CD8-positive, alpha-beta memory T cell (primary cell): ENCODE results near the gene LRRC74B. TPM values are rescaled to one million over a fixed set of nuclear protein-coding genes. Genes with fewer than 3 reads are reported as not detected.
"Not testable (repeated sequence)": the region's sequence is repeated elsewhere in the genome, so short reads cannot be mapped to it uniquely, and the experiment has no call there.

ENCODE experiments used
- CTCF ChIA-PET: fragments of 350-600 bp; sonication (Branson Sonifier 250); formaldehyde crosslinking; loops from one replicate; lab custom pipeline; 2021; ENCODE audit warnings: antibody characterized with exemption; lab: Charles Lee
- POLR2A ChIA-PET: fragments of 350-600 bp; sonication (Branson Sonifier 250); formaldehyde crosslinking; loops from one replicate; lab custom pipeline; 2021; ENCODE audit warnings: antibody characterized with exemption; lab: Charles Lee
- DNase-seq, 5 donors: peaks; one replicate each; pipeline versions ENCODE4 v3.0.0 to v3.0.0-alpha.2; 2020 to 2022; ENCODE audit warnings: mixed read lengths in 1 of 5
- H3K27ac ChIP-seq: one replicate; pipeline ENCODE4 v1.7.0; 2013; ENCODE audit warnings: low read depth, mild to moderate bottlenecking, low read length, moderate library complexity
- H3K27me3 ChIP-seq: 2 replicates; pipeline ENCODE4 v1.7.0; 2013; ENCODE audit warnings: low read length, mild to moderate bottlenecking; ENCODE audit not compliant: insufficient read depth, poor library complexity, severe bottlenecking
- H3K36me3 ChIP-seq: 2 replicates; pipeline ENCODE4 v1.7.0; 2013; ENCODE audit warnings: mild to moderate bottlenecking, low read length, moderate library complexity; ENCODE audit not compliant: insufficient read depth
- H3K4me1 ChIP-seq: 2 replicates; pipeline ENCODE4 v1.7.0; 2013; ENCODE audit warnings: mild to moderate bottlenecking, low read length, moderate library complexity; ENCODE audit not compliant: insufficient read depth
- H3K4me3 ChIP-seq: 2 replicates; pipeline ENCODE4 v1.7.0; 2013; ENCODE audit warnings: mild to moderate bottlenecking, low read length
- H3K9me3 ChIP-seq: 2 replicates; pipeline ENCODE4 v1.7.0; 2013; ENCODE audit warnings: mild to moderate bottlenecking, low read length
- H3K27ac Mint-ChIP-seq, 8 donors: one replicate each; pipeline ENCODE4 v1.8.0; 2020 to 2021; ENCODE audit warnings: mixed read lengths in 8 of 8, mild to moderate bottlenecking in 6 of 8, inconsistent platforms in 3 of 8, moderate library complexity in 3 of 8
- H3K27me3 Mint-ChIP-seq, 2 donors: one replicate each; pipeline ENCODE4 v1.8.0; 2020 to 2021; ENCODE audit warnings: mixed read lengths in 2 of 2, mild to moderate bottlenecking in 1 of 2, moderate library complexity in 1 of 2
- H3K36me3 Mint-ChIP-seq, 3 donors: one replicate each; pipeline ENCODE4 v1.8.0; 2020 to 2021; ENCODE audit warnings: mixed read lengths in 3 of 3, inconsistent platforms in 1 of 3, mild to moderate bottlenecking in 1 of 3
- H3K4me1 Mint-ChIP-seq, 3 donors: one replicate each; pipeline ENCODE4 v1.8.0; 2020 to 2021; ENCODE audit warnings: mixed read lengths in 3 of 3, inconsistent platforms in 1 of 3, mild to moderate bottlenecking in 1 of 3
- H3K4me3 Mint-ChIP-seq, 7 donors: one replicate each; pipeline ENCODE4 v1.8.0; 2020 to 2021; ENCODE audit warnings: mixed read lengths in 7 of 7, mild to moderate bottlenecking in 6 of 7, moderate library complexity in 4 of 7, inconsistent platforms in 2 of 7
- H3K9me3 Mint-ChIP-seq, 5 donors: one replicate each; pipeline ENCODE4 v1.8.0; 2020 to 2022; ENCODE audit warnings: mixed read lengths in 5 of 5, mild to moderate bottlenecking in 3 of 5, moderate library complexity in 2 of 5, inconsistent platforms in 1 of 5
- polyA plus RNA-seq: library from polyadenylated mRNA; unstranded; fragments of 300-500 nt; fragmentation: Illumina TruSeq; gene quantifications from one replicate; pipeline ENCODE4 v1.2.3, GENCODE V29; 2021
- total RNA-seq, 2 experiments: library from RNA; stranded (reverse); gene quantifications; one replicate each; pipeline ENCODE4 v1.2.3, GENCODE V29; 2021

Gene LRRC74B
- total and polyA plus RNA-seq, 3 experiments from 2014 or later: not detected

- no peak for DNase-seq
- peaks cover 6 to 7% of the 10 kb centered on the region in 2 donors for H3K27me3 Mint-ChIP-seq
- Histone ChIP-seq H3K9me3 (no peaks in the 10 kb centered on the region), H3K4me1 (no peaks in the 10 kb centered on the region), H3K36me3 (no peaks in the 10 kb centered on the region), H3K27me3 (no peaks in the 10 kb centered on the region), H3K4me3 (no peak overlapping the region), H3K27ac (no peak overlapping the region)
- H3K4me1 Mint-ChIP-seq: peaks cover 0 to 6% (median 0%) of the 10 kb centered on the region in 3 donors
- no peaks in the 10 kb centered on the region for H3K36me3 Mint-ChIP-seq
- CTCF ChIA-PET: no interaction called here
- H3K4me3 Mint-ChIP-seq: no peak overlapping the region
- H3K9me3 Mint-ChIP-seq: peaks cover 0 to 3% (median 0%) of the 10 kb centered on the region in 5 donors
- POLR2A ChIA-PET: no interaction called here
- H3K27ac Mint-ChIP-seq: no peak overlapping the region
These were observed 23.6 kb downstream of the LRRC74B start for GRCh38 chr22:21069375-21069774.

GRCh38 chr22:21070690-21071615 lies 25.2 kb downstream of the LRRC74B start:
- Histone ChIP-seq H3K4me1 (no peaks in the 10 kb centered on the region), H3K4me3 (no peak overlapping the region), H3K36me3 (no peaks in the 10 kb centered on the region), H3K27ac (no peak overlapping the region), H3K9me3 (no peaks in the 10 kb centered on the region), H3K27me3 (no peaks in the 10 kb centered on the region)
- POLR2A ChIA-PET: no interaction called here
- CTCF ChIA-PET: no interaction called here
- Mint-ChIP-seq H3K9me3 (peaks cover 0 to 3% (median 0%) of the 10 kb centered on the region in 5 donors), H3K36me3 (no peaks in the 10 kb centered on the region), H3K27ac (no peak overlapping the region), H3K4me3 (no peak overlapping the region), H3K4me1 (peaks cover 0 to 6% (median 0%) of the 10 kb centered on the region in 3 donors), H3K27me3 (peaks cover 6 to 7% of the 10 kb centered on the region in 2 donors)
- DNase-seq: no peak

GRCh38 chr22:21071796-21072195 lies 26.1 kb downstream of the LRRC74B start:
- H3K27ac ChIP-seq, H3K9me3 Mint-ChIP-seq, H3K27me3 Mint-ChIP-seq, H3K4me3 ChIP-seq, H3K36me3 ChIP-seq, CTCF ChIA-PET, H3K9me3 ChIP-seq, POLR2A ChIA-PET, DNase-seq, H3K27me3 ChIP-seq, H3K4me1 ChIP-seq, H3K36me3 Mint-ChIP-seq, H3K27ac Mint-ChIP-seq, H3K4me1 Mint-ChIP-seq, H3K4me3 Mint-ChIP-seq: not testable (repeated sequence)

GRCh38 chr22:21073023-21073422 lies 27.3 kb downstream of the LRRC74B start:
- Histone ChIP-seq H3K4me1 (no peaks in the 10 kb centered on the region), H3K9me3 (no peaks in the 10 kb centered on the region), H3K27ac (no peak overlapping the region), H3K4me3 (no peak overlapping the region), H3K36me3 (no peaks in the 10 kb centered on the region), H3K27me3 (no peaks in the 10 kb centered on the region)
- no peak for DNase-seq
- Mint-ChIP-seq H3K36me3 (no peaks in the 10 kb centered on the region), H3K4me1 (peaks cover 0 to 5% (median 0%) of the 10 kb centered on the region in 3 donors), H3K9me3 (peaks cover 0 to 3% (median 0%) of the 10 kb centered on the region in 5 donors), H3K4me3 (no peak overlapping the region), H3K27ac (no peak overlapping the region), H3K27me3 (peaks cover 0 to 3% of the 10 kb centered on the region in 2 donors)
- CTCF ChIA-PET: no interaction called here
- POLR2A ChIA-PET: no interaction called here

- Histone ChIP-seq H3K27ac (no peak overlapping the region), H3K4me1 (no peaks in the 10 kb centered on the region), H3K27me3 (no peaks in the 10 kb centered on the region), H3K36me3 (no peaks in the 10 kb centered on the region), H3K9me3 (no peaks in the 10 kb centered on the region), H3K4me3 (no peak overlapping the region)
- DNase-seq: no peak
- no peaks in the 10 kb centered on the region for H3K36me3 Mint-ChIP-seq
- peaks cover 0 to 3% (median 0%) of the 10 kb centered on the region in 5 donors for H3K9me3 Mint-ChIP-seq
- H3K27ac Mint-ChIP-seq: no peak overlapping the region
- ChIA-PET POLR2A (no interaction called here), CTCF (no interaction called here)
- no peak overlapping the region for H3K4me3 Mint-ChIP-seq
- H3K27me3 Mint-ChIP-seq: peaks cover 0 to 3% of the 10 kb centered on the region in 2 donors
- H3K4me1 Mint-ChIP-seq: no peaks in the 10 kb centered on the region
These were observed 27.7 kb downstream of the LRRC74B start for GRCh38 chr22:21073482-21073881.

- no peak for DNase-seq
- POLR2A ChIA-PET: no interaction called here
- CTCF ChIA-PET: no interaction called here
These were observed 28.5 kb downstream of the LRRC74B start for GRCh38 chr22:21074102-21074715.

GRCh38 chr22:21075516-21076138 lies 29.9 kb downstream of the LRRC74B start:
- CTCF ChIA-PET: no interaction called here

More at GRCh38 chr22:21074102-21074715, 28.5 kb downstream of the LRRC74B start:
- no peaks in the 10 kb centered on the region for H3K4me1 ChIP-seq
- Mint-ChIP-seq H3K27ac (no peak overlapping the region), H3K27me3 (peaks cover 0 to 3% of the 10 kb centered on the region in 2 donors), H3K36me3 (no peaks in the 10 kb centered on the region), H3K9me3 (peaks cover 0 to 3% (median 0%) of the 10 kb centered on the region in 5 donors), H3K4me1 (no peaks in the 10 kb centered on the region), H3K4me3 (no peak overlapping the region)
- no peaks in the 10 kb centered on the region for H3K27me3 ChIP-seq
- H3K27ac ChIP-seq: no peak overlapping the region
- no peaks in the 10 kb centered on the region for H3K9me3 ChIP-seq
- H3K36me3 ChIP-seq: no peaks in the 10 kb centered on the region
- H3K4me3 ChIP-seq: no peak overlapping the region

More at GRCh38 chr22:21075516-21076138, 29.9 kb downstream of the LRRC74B start:
- DNase-seq: no peak
- no peak overlapping the region for H3K4me3 Mint-ChIP-seq
- Histone ChIP-seq H3K4me3 (no peak overlapping the region), H3K27ac (no peak overlapping the region), H3K36me3 (no peaks in the 10 kb centered on the region), H3K9me3 (no peaks in the 10 kb centered on the region), H3K27me3 (no peaks in the 10 kb centered on the region), H3K4me1 (no peaks in the 10 kb centered on the region)
- no peaks in the 10 kb centered on the region for H3K36me3 Mint-ChIP-seq
- H3K27ac Mint-ChIP-seq: peak overlapping the region in 1 of 8 donors; percentile 48
- H3K4me1 Mint-ChIP-seq: no peaks in the 10 kb centered on the region
- POLR2A ChIA-PET: no interaction called here
- H3K9me3 Mint-ChIP-seq: peaks cover 0 to 3% (median 0%) of the 10 kb centered on the region in 5 donors
- H3K27me3 Mint-ChIP-seq: peaks cover 0 to 3% of the 10 kb centered on the region in 2 donors
